K562 (cell line): Measurements from ENCODE around the gene PREP. TPM values are rescaled to one million over a fixed set of nuclear protein-coding genes. Genes with fewer than 3 reads are reported as not detected.

Experiments
- ATAC-seq: fragments of 200-7000 bp; cut with Tn5 transposase; 3 replicates; pipeline ENCODE4 v1.9.1; 2020; ENCODE audit warnings: moderate library complexity
- BruUV-seq: library from RNA; stranded (reverse); fragments of 400-500 nt; replicated peaks from 2 replicates; lab custom pipeline; 2021; lab: Mats Ljungman, UMichigan
- CTCF ChIA-PET: fragments of 300-600 bp; formaldehyde crosslinking; extraction: SDS; loops from one replicate; lab custom pipeline; 2021; ENCODE audit warnings: low intra/inter-chr PET ratio; lab: Yijun Ruan, JAX
- POLR2A ChIA-PET: fragments of 300-600, 350-650 bp; sonication (Branson Sonifier 250); formaldehyde crosslinking; extraction: SDS; loops from one replicate; lab custom pipeline; 2021; ENCODE audit warnings: antibody characterized with exemption, inconsistent platforms; lab: Yijun Ruan, JAX
- DNase-seq, 4 experiments: peaks; one replicate each; pipeline versions ENCODE4 v3.0.0 to v3.0.0-alpha.2; 2011 to 2018; ENCODE audit warnings: low spot score in 3 of 4, mixed read lengths in 3 of 4; ENCODE audit errors: extremely low read depth in 1 of 4
- FAIRE-seq: peaks from 2 replicates; lab custom pipeline; 2011; peaks lifted over from hg19 to GRCh38; lab: Jason Lieb, UNC
- H2AFZ ChIP-seq: 2 replicates; pipeline ENCODE4 v1.6.0; 2011; ENCODE audit warnings: low read depth, low read length, control low read depth, inconsistent platforms
- H3K27ac ChIP-seq: fragments of 200-600 bp; 3 replicates; pipeline ENCODE4 v1.8.0; 2011; ENCODE audit warnings: low read depth, mild to moderate bottlenecking, control low read depth, inconsistent platforms, low read length, moderate library complexity, mixed read lengths; ENCODE audit errors: extremely low read depth
- H3K27me3 ChIP-seq, 2 experiments: fragments of 300-600 bp in 1 of 2; 2 replicates in 1 of 2; 3 replicates in 1 of 2; pipeline versions ENCODE4 v1.6.0 to v1.8.0; 2011; ENCODE audit warnings: inconsistent platforms in 2 of 2, low read length in 2 of 2, mild to moderate bottlenecking in 1 of 2, mixed read lengths in 1 of 2, moderate library complexity in 1 of 2; ENCODE audit not compliant: control insufficient read depth in 2 of 2, insufficient read depth in 2 of 2
- H3K36me3 ChIP-seq: fragments of 300-600 bp; 3 replicates; pipeline ENCODE4 v1.8.0; 2011; ENCODE audit warnings: mild to moderate bottlenecking, low read length, inconsistent platforms; ENCODE audit not compliant: control insufficient read depth, insufficient read depth
- H3K4me1 ChIP-seq, 2 experiments: fragments of 200-600 bp in 1 of 2; replicated peaks in 1 of 2; 2 replicates in 1 of 2; 3 replicates in 1 of 2; pipeline versions ENCODE4 v1.5.1 to v1.8.0; 2011; ENCODE audit warnings: inconsistent platforms in 2 of 2, low read length in 2 of 2, mild to moderate bottlenecking in 1 of 2, mixed read lengths in 1 of 2, moderate library complexity in 1 of 2; ENCODE audit not compliant: control insufficient read depth in 2 of 2, insufficient read depth in 2 of 2
- H3K4me2 ChIP-seq: 2 replicates; pipeline ENCODE4 v1.6.1; 2011; ENCODE audit warnings: low read length, control low read depth, inconsistent platforms, mixed read lengths; ENCODE audit not compliant: insufficient read depth
- H3K4me3 ChIP-seq: fragments of 200-600 bp; sonication (generic), shearing (Covaris generic); 2 replicates; pipeline ENCODE4 v1.5.1; 2016; ENCODE audit warnings: control low read depth, inconsistent platforms
- H3K79me2 ChIP-seq: fragments of 200-600 bp; 3 replicates; pipeline ENCODE4 v1.8.0; 2011; ENCODE audit warnings: low read length, inconsistent platforms; ENCODE audit not compliant: control insufficient read depth, insufficient read depth
- H3K9ac ChIP-seq, 2 experiments: 2 replicates each; pipeline versions ENCODE4 v1.6.0 to v1.6.1; 2011; ENCODE audit warnings: low read depth in 2 of 2, low read length in 2 of 2, control low read depth in 1 of 2, inconsistent platforms in 1 of 2, mild to moderate bottlenecking in 1 of 2, mixed read lengths in 1 of 2; ENCODE audit not compliant: insufficient read depth in 1 of 2
- H3K9me1 ChIP-seq: one replicate; pipeline ENCODE4 v1.6.0; 2011; ENCODE audit warnings: inconsistent platforms, mild to moderate bottlenecking, low read length, moderate library complexity; ENCODE audit not compliant: control insufficient read depth, insufficient read depth
- H3K9me3 ChIP-seq: replicated peaks from 2 replicates; pipeline ENCODE4 v1.5.1; 2011; ENCODE audit warnings: low read depth, low read length, inconsistent platforms; ENCODE audit not compliant: control insufficient read depth, insufficient read depth
- H4K20me1 ChIP-seq: replicated peaks from 2 replicates; pipeline ENCODE4 v1.6.1; 2011; ENCODE audit warnings: low read length, inconsistent platforms, mixed read lengths; ENCODE audit not compliant: control insufficient read depth, insufficient read depth
- BHLHE40 ChIP-seq: IDR thresholded peaks from 2 replicates; pipeline ENCODE4 v1.6.1; 2011; ENCODE audit warnings: low read length, improper control_type of control experiment
- CEBPG ChIP-seq, 3 experiments: fragments of 200-800 bp in 1 of 3; sonication (Bioruptor generic) in 1 of 3; sonication (generic) in 1 of 3; formaldehyde crosslinking in 1 of 3; IDR thresholded peaks in 2 of 3; conservative IDR thresholded peaks in 1 of 3; 2 replicates each; pipeline versions ENCODE4 v1.6.1 to v1.8.0; 2016 to 2022; ENCODE audit warnings: missing compliant biosample characterization in 2 of 3, missing genetic modification characterization in 2 of 3, mild to moderate bottlenecking in 1 of 3, missing genetic modification reagents in 1 of 3
- DDX20 ChIP-seq: fragments of 450-650 bp; IDR thresholded peaks from 2 replicates; pipeline ENCODE4 v1.6.1; 2016; ENCODE audit warnings: missing genetic modification characterization, low read depth, mild to moderate bottlenecking, missing compliant biosample characterization, moderate library complexity
- DPF2 ChIP-seq: fragments of 450-650 bp; IDR thresholded peaks from 2 replicates; pipeline ENCODE4 v1.6.1; 2016
- HDGF ChIP-seq: fragments of 450-650 bp; IDR thresholded peaks from 2 replicates; pipeline ENCODE4 v1.6.1; 2016
- JUND ChIP-seq, 2 experiments: IDR thresholded peaks; 2 replicates in 1 of 2; 3 replicates in 1 of 2; pipeline ENCODE4 v1.6.1; 2011; ENCODE audit warnings: borderline replicate concordance in 2 of 2, low read depth in 2 of 2, low read length in 2 of 2, improper control_type of control experiment in 1 of 2, missing biosample characterization in 1 of 2, missing genetic modification characterization in 1 of 2, missing genetic modification reagents in 1 of 2
- MLLT1 ChIP-seq, 2 experiments: fragments of 450-650 bp; IDR thresholded peaks; 2 replicates each; pipeline ENCODE4 v1.6.1; 2016
- RBM14 ChIP-seq: fragments of 200-400 bp; formaldehyde crosslinking; IDR thresholded peaks from 2 replicates; pipeline ENCODE4 v1.6.1; 2018; ENCODE audit warnings: low read depth, mild to moderate bottlenecking, low read length, moderate library complexity, borderline replicate concordance; ENCODE audit not compliant: insufficient read depth
- RFX7 ChIP-seq: fragments of 250-450 bp; sonication (Bioruptor Pico); IDR thresholded peaks from 2 replicates; pipeline ENCODE4 v1.5.1; 2021; ENCODE audit warnings: mild to moderate bottlenecking
- SIN3A ChIP-seq, 2 experiments: fragments of 150-350 bp in 1 of 2; IDR thresholded peaks; 2 replicates each; pipeline ENCODE4 v1.6.1; 2011 to 2016; ENCODE audit warnings: borderline replicate concordance in 2 of 2, low read depth in 2 of 2, low read length in 2 of 2, mild to moderate bottlenecking in 2 of 2, moderate library complexity in 2 of 2; ENCODE audit not compliant: control insufficient read depth in 1 of 2
- SMARCB1 ChIP-seq: IDR thresholded peaks from 2 replicates; pipeline ENCODE4 v1.6.1; 2011; ENCODE audit warnings: improper control_type of control experiment, low read depth; ENCODE audit not compliant: insufficient read length
- ZKSCAN1 ChIP-seq: fragments of 150-350 bp; IDR thresholded peaks from 2 replicates; pipeline ENCODE4 v1.6.1; 2016; ENCODE audit warnings: low read depth, low read length
- ZMIZ1 ChIP-seq, 2 experiments: fragments of 150-350 bp in 1 of 2; IDR thresholded peaks; 2 replicates each; pipeline ENCODE4 v1.6.1; 2012 to 2016; ENCODE audit warnings: low read depth in 2 of 2, low read length in 2 of 2, mild to moderate bottlenecking in 1 of 2, moderate library complexity in 1 of 2
- ZNF239 ChIP-seq: fragments of 250-450 bp; sonication (Bioruptor Pico); IDR thresholded peaks from 2 replicates; pipeline ENCODE4 v1.4.0; 2020; ENCODE audit warnings: mild to moderate bottlenecking
- ZNF24 ChIP-seq: fragments of 450-650 bp; IDR thresholded peaks from 2 replicates; pipeline ENCODE4 v1.6.1; 2016
- ZNF707 ChIP-seq: fragments of 250-450 bp; sonication (Bioruptor Pico); conservative IDR thresholded peaks from 2 replicates; pipeline ENCODE4 v1.8.0; 2022; ENCODE audit warnings: inconsistent platforms, mild to moderate bottlenecking, moderate library complexity
- WGBS: fragments of 100-300 bp; shearing (Covaris generic); methylation state at CpG from one replicate; pipeline ENCODE4 v1.1.6; 2016; ENCODE audit warnings: low coverage, mixed read lengths; ENCODE audit not compliant: insufficient coverage; ENCODE audit errors: missing lambda C conversion rate; 5-methylcytosine and 5-hydroxymethylcytosine counted together
- in situ Hi-C: fragments of 300-500 bp; cut with MboI; formaldehyde crosslinking; loops from 4 replicates; pipeline ENCODE4 v1.15.0; 2018; ENCODE audit warnings: inconsistent platforms, mixed read lengths
- intact Hi-C: fragments of 100-400 bp; cut with micrococcal nuclease; formaldehyde crosslinking; loops from 2 replicates; pipeline ENCODE4 v1.14.2; 2022
- polyA plus RNA-seq, 8 experiments: library from polyadenylated mRNA; depleted of rRNA in 4 of 8; stranded (reverse) in 5 of 8; unstranded in 3 of 8; fragments of >200 nt; fragmentation: Nextera tagmentation in 2 of 8; fragmentation: Illumina TruSeq in 1 of 8; extraction: Ambion mirVana in 2 of 8; extraction: Trizol in 1 of 8; gene quantifications; 2 replicates each; pipeline versions ENCODE4 v1.2.1 to v1.2.3, GENCODE V29; 2011 to 2014; ENCODE audit warnings: inconsistent platforms in 1 of 8, missing spikeins in 1 of 8
- total RNA-seq, 7 experiments: library from RNA; depleted of rRNA in 6 of 7; stranded (reverse); fragments of >200 nt in 6 of 7; fragmentation: Illumina TruSeq in 2 of 7; extraction: Trizol in 2 of 7; gene quantifications; 2 replicates each; pipeline versions ENCODE4 v1.2.1 to v1.2.3, GENCODE V29; 2011 to 2021; ENCODE audit warnings: low replicate concordance in 1 of 7

PREP gene
- total and polyA plus RNA-seq, 9 of the 15 experiments (the other 6 are each of a cell fraction or from before 2014, with no cell fraction given), result 14.1 to 60.8 (median 28.3) TPM

GRCh38 chr6:105263685-105264610 lies 138.9 kb downstream of the PREP start:
- Histone ChIP-seq H3K27me3 (peaks cover 18 to 29% of the 10 kb centered on the region in 2 experiments; a peak in 4 of 5 replicates), H3K9ac (no peak overlapping the region), H2AFZ (no peak overlapping the region), H3K4me3 (no peak overlapping the region), H3K4me1 (no peaks in the 10 kb centered on the region), H3K79me2 (no peaks in the 10 kb centered on the region), H3K4me2 (no peak overlapping the region), H3K27ac (no peak overlapping the region), H3K9me3 (no peaks in the 10 kb centered on the region), H3K36me3 (no peaks in the 10 kb centered on the region), H3K9me1 (no peaks in the 10 kb centered on the region), H4K20me1 (no peaks in the 10 kb centered on the region)
- ChIA-PET CTCF (no interaction called here), POLR2A (no interaction called here)
- in situ Hi-C loops, result no loop called here
- ATAC-seq (no peak), DNase-seq (no peak), FAIRE-seq (no peak)
- BruUV-seq, result no TSS peak
- 1% methylated on average over 6 of the region's 6 CpGs for WGBS
- intact Hi-C loops, result loop anchor here (5.0 to 10.0 kb wide), 2 partner anchors 149 to 177 kb away; no protein-coding TSS in a partner anchor
- TF ChIP-seq ZKSCAN1, result no peak
- no peak for TF ChIP-seq DDX20 (tag)
- no peak for TF ChIP-seq SMARCB1
- TF ChIP-seq ZNF24, result no peak
- no peak for TF ChIP-seq ZNF707 (CRISPR knock-in tag)
- no peak for TF ChIP-seq DPF2
- TF ChIP-seq RFX7 (CRISPR knock-in tag), result no peak
- TF ChIP-seq BHLHE40, result no peak
- no peak for TF ChIP-seq RBM14
- no peak for TF ChIP-seq JUND (IDR thresholded peaks at IDR 0.05; ENCODE audit: borderline replicate concordance, low read depth, low read length)
- no peak for TF ChIP-seq JUND (tag; IDR thresholded peaks at IDR 0.05; ENCODE audit: borderline replicate concordance, low read depth, low read length)
- TF ChIP-seq HDGF, result no peak
- no peak for TF ChIP-seq MLLT1 (IDR thresholded peaks at IDR 0.05)
- no peak for TF ChIP-seq ZNF239 (CRISPR knock-in tag)
- TF ChIP-seq CEBPG (CRISPR knock-in tag; IDR thresholded peaks at IDR 0.05), result no peak
- no peak for TF ChIP-seq CEBPG (tag; conservative IDR thresholded peaks at IDR 0.05 in 1 of 2, IDR thresholded peaks at IDR 0.05 in 1 of 2)
- TF ChIP-seq ZMIZ1 (IDR thresholded peaks at IDR 0.05; ENCODE audit: low read depth in 2 of 2, low read length in 2 of 2), result no peak
- TF ChIP-seq SIN3A (IDR thresholded peaks at IDR 0.05; ENCODE audit: borderline replicate concordance in 2 of 2, control insufficient read depth in 1 of 2, low read depth in 2 of 2, low read length in 2 of 2), result no peak
